Heart right ventricle (tissue), 16 donors: ENCODE data around the gene MYO5A. TPM values are rescaled to one million over a fixed set of nuclear protein-coding genes. Genes with fewer than 3 reads are reported as not detected.

Experiments
- ATAC-seq, 8 donors: fragments of 200-7000 bp; cut with Tn5 transposase; one replicate each; pipeline ENCODE4 v1.9.1; 2020; ENCODE audit warnings: mild to moderate bottlenecking in 8 of 8, moderate library complexity in 8 of 8, moderate number of reproducible peaks in 1 of 8
- DNase-seq, 2 donors: peaks; one replicate each; pipeline ENCODE4 v3.0.0-alpha.2; 2020
- H3K27ac ChIP-seq, 10 donors: fragments of 200-600 bp; sonication (generic) in 2 of 10; one replicate each; pipeline versions ENCODE4 v1.5.0 to v1.8.0; 2020 to 2022; ENCODE audit warnings: mild to moderate bottlenecking in 3 of 10
- H3K27me3 ChIP-seq, 7 donors: fragments of 200-600 bp; one replicate each; pipeline ENCODE4 v1.8.0; 2021 to 2022; ENCODE audit warnings: mild to moderate bottlenecking in 2 of 7
- H3K36me3 ChIP-seq, 9 donors: fragments of 200-600 bp; sonication (generic) in 1 of 9; one replicate each; pipeline versions ENCODE4 v1.5.0 to v1.8.0; 2020 to 2022; ENCODE audit warnings: mild to moderate bottlenecking in 2 of 9
- H3K4me1 ChIP-seq, 9 donors: fragments of 200-600 bp; sonication (generic) in 1 of 9; one replicate each; pipeline versions ENCODE4 v1.5.0 to v1.8.0; 2020 to 2022; ENCODE audit warnings: mild to moderate bottlenecking in 4 of 9
- H3K4me3 ChIP-seq, 10 donors: fragments of 200-600 bp; sonication (generic) in 2 of 10; one replicate each; pipeline versions ENCODE4 v1.5.0 to v1.8.0; 2020 to 2022; ENCODE audit warnings: mild to moderate bottlenecking in 7 of 10, moderate library complexity in 2 of 10
- H3K9me3 ChIP-seq, 11 donors: fragments of 200-600 bp in 10 of 11; sonication (generic) in 2 of 11; one replicate each; pipeline versions ENCODE4 v1.5.0 to v1.8.0; 2013 to 2022; ENCODE audit warnings: mild to moderate bottlenecking in 2 of 11, control low read depth in 1 of 11, moderate library complexity in 1 of 11
- CTCF ChIP-seq, 9 donors: fragments of 200-600 bp; sonication (generic) in 2 of 9; IDR thresholded peaks; one replicate each; pipeline versions ENCODE4 v1.5.0 to v1.8.0; 2021 to 2022; ENCODE audit warnings: antibody characterized with exemption in 9 of 9, mild to moderate bottlenecking in 5 of 9, moderate library complexity in 1 of 9
- WGBS, 2 donors: extraction: QIAGEN DNeasy Blood & Tissue Kit; methylation state at CpG; one replicate each; pipeline ENCODE4 v1.1.7; 2013; ENCODE audit warnings: inconsistent platforms in 1 of 2; 5-methylcytosine and 5-hydroxymethylcytosine counted together
- intact Hi-C, 10 donors: fragments of 100-400 bp; cut with DNase I; formaldehyde crosslinking; loops; one replicate each; pipeline versions ENCODE4 v1.11.1 to v1.14.2; 2022
- polyA plus RNA-seq, 2 donors: library from polyadenylated mRNA; stranded (reverse); fragments of 200-250 nt; gene quantifications; one replicate each; pipeline ENCODE4 v1.2.3, GENCODE V29; 2013
- total RNA-seq, 10 donors: library from RNA; stranded (reverse); fragmentation: NEBNext Ultra II Directional in 3 of 10; extraction: Animal tissue kit (Norgen Biotek cat#: 25700) in 3 of 10; gene quantifications; one replicate each; pipeline versions ENCODE4 v1.2.1 to v1.2.4, GENCODE V29; 2021 to 2023
- donor health status: Arrhythmogenic right ventricular cardiomyopathy.
- donor health status: ischemic (EF 13 %, LVEDD 7.1; RV severe dilation, severe dysfunction).
- donor health status: healthy with polysubstance abuse.
- donor health status: DM: no; HTN: yes; CAD: no.
- donor health status: DM: no; HTN: no; CAD: no.
- donor health status: ischemic (EF 25% LVEDD 6.9; RV normal size, moderate dysfunction).
- donor health status: ischemic (EF 25% LVEDD 5.7; RV mildly dilated, moderate dysfunction).
- donor health status: healthy.
- donor health status: DM: yes; HTN: yes; CAD: no.
- donor health status: Ischemic cardiomyopathy.
- donor health status: ischemic (EF 35%, LVEDD 5.7; RV mildly dilated, moderate dysfunction).
- donor health status: nonischemic (EF 11% LVEDD 7.7; RV severe dilation, severe dysfunction).
- donor health status: DM: yes; HTN: yes; CAD: no.
- donor health status: PGD.
- donor health status: ischemic (EF 29% LVEDD 5.4; RV normal size, mild dysfunction).
- donor health status: nonischemic (EF 23%, LVEDD 6.1; RV moderate dilation, normal function).

Gene MYO5A
- total and polyA plus RNA-seq, 12 donors = 3.1 to 15.7 (median 6.3) TPM

DNA sequence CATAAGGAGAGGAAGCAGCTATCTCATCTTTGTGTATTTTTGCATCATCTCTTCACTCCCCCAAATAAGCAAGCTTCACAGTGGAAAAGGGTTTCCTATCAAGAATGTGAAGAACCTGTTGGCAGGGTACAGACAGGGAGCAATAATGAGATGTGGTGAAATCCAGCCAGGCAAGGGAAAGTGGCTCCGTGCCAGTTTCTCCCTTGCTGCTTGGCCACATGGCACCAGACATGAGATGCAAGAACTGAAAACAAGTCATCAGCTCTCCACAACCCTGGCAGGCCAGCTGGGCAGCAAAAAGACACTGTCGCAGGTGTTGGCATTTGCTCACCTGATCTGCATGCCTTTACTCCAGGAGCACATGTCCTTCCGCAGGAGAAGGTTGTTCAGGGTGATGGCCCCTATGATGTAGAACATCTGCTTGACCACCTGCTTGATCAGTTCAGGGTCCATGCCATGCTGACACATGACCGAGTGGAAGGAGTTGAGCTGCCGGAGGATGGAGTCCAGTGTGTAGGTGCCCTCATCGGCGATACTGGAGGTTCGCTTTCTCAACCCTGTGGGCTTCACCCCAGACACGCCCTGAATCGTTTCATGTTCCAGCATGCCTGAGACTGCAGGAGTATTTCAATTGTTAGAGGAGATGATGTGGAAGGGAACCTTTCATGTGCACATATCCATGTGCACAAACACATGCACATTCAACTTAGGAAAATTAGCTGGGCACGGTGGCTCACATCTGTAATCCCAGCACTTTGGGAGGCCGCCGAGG, 209.8 kb downstream of the MYO5A start:
- Histone ChIP-seq H3K4me3 (no peak overlapping the region), H3K4me1 (peaks cover 0 to 11% (median 0%) of the 10 kb centered on the region in 9 donors), H3K27me3 (no peaks in the 10 kb centered on the region), H3K36me3 (peaks cover 0 to 99% (median 22%) of the 10 kb centered on the region in 9 donors), H3K27ac (no peak overlapping the region), H3K9me3 (no peaks in the 10 kb centered on the region)
- DNase-seq = peak; percentile 64 to 67
- no peak for TF ChIP-seq CTCF (IDR thresholded peaks at IDR 0.05)
- WGBS, 2 donors = 71 to 76% methylated on average over 13 of the region's 13 CpGs
- peak; percentile 63 to 95 (median 92) for ATAC-seq
- intact Hi-C loops = no loop called here

DNA sequence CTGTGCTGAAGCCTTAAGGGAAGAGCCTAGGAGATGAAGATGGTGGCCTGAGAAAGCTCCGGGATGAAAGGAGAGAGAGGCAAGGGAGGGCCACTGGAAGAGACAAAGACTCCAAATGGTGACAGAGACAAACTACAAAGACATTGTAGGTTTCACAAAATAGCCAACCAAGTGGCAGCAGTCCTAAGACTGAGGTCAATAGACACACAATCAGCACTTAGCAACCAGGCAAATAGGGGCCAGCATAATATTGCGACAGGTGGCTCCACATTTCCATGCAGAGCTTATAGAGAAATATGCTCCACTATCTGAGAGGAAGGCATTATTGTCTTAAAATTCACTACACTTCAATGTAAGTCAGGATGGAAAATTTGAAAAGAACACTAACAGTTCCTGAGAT, 211.0 kb downstream of the MYO5A start:
- intact Hi-C loops = no loop called here
- Histone ChIP-seq H3K4me3 (no peak overlapping the region), H3K4me1 (peaks cover 0 to 11% (median 0%) of the 10 kb centered on the region in 9 donors), H3K27ac (no peak overlapping the region), H3K36me3 (peaks cover 0 to 99% (median 33%) of the 10 kb centered on the region in 9 donors), H3K9me3 (no peaks in the 10 kb centered on the region), H3K27me3 (no peaks in the 10 kb centered on the region)
- DNase-seq (no peak), ATAC-seq (no peak)
- WGBS, 2 donors = 88 to 95% methylated on average over 2 of the region's 2 CpGs
- TF ChIP-seq CTCF (IDR thresholded peaks at IDR 0.05) = no peak

- no peak overlapping the region for H3K27ac ChIP-seq
Measured at GRCh38 chr15:52317022-52317421, 211.7 kb downstream of the MYO5A start.

DNA sequence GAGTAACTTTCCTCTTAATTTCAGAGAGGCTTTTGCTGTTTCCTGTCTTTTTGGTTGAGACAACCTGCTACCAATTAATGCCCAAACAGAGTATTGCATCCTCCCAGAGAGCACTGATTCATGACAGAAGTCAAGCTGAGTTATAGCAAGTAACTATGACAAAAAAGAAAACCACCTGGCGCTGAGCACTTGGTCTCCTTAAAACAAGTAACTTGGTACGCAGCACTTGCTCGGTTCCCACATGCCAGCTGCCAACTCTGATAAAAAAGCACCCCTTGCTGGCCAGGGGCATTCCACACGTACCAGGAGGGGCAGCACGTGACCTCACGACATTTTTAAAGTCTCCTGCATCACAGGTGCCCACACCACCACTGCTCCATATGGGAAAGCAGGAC, 219.5 kb downstream of the MYO5A start:
- DNase-seq (no peak), ATAC-seq (peak in 2 of 8 donors; percentile 18 to 33)
- Histone ChIP-seq H3K27ac (no peak overlapping the region), H3K4me3 (no peak overlapping the region), H3K27me3 (no peaks in the 10 kb centered on the region), H3K9me3 (no peaks in the 10 kb centered on the region), H3K4me1 (peaks cover 0 to 10% (median 7%) of the 10 kb centered on the region in 9 donors), H3K36me3 (peaks cover 0 to 54% (median 14%) of the 10 kb centered on the region in 9 donors)
- 49 to 63% methylated on average over 6 of the region's 6 CpGs for WGBS, 2 donors
- intact Hi-C loops = no loop called here
- no peak for TF ChIP-seq CTCF (IDR thresholded peaks at IDR 0.05)

More at GRCh38 chr15:52317022-52317421, 211.7 kb downstream of the MYO5A start:
- no peak overlapping the region for H3K4me3 ChIP-seq
- H3K4me1 ChIP-seq = peaks cover 0 to 11% (median 0%) of the 10 kb centered on the region in 9 donors
- no peak for TF ChIP-seq CTCF (IDR thresholded peaks at IDR 0.05)
- no peak for ATAC-seq
- 97 to 100% methylated on average over 2 of the region's 2 CpGs for WGBS, 2 donors
- no peak for DNase-seq
- no peaks in the 10 kb centered on the region for H3K9me3 ChIP-seq
- H3K27me3 ChIP-seq = no peaks in the 10 kb centered on the region
- H3K36me3 ChIP-seq = peaks cover 0 to 100% (median 36%) of the 10 kb centered on the region in 9 donors
- intact Hi-C loops = no loop called here
